Measurements from ENCODE around the gene GRIP1. TPM values are rescaled to one million over a fixed set of nuclear protein-coding genes. Genes with fewer than 3 reads are reported as not detected.

The GRIP1 gene
- total and polyA plus RNA-seq, 2 donors (not counting 3 experiments of a cell fraction or from before 2014, with no cell fraction given) = 0.04 to 0.69 TPM

- no peaks in the 10 kb centered on the region for H3K36me3 ChIP-seq (ENCODE audit: control insufficient read depth in 2 of 2, extremely low read depth in 1 of 2, insufficient read depth in 2 of 2, low read length in 2 of 2)
- H3K27ac ChIP-seq (ENCODE audit: insufficient read depth, low read depth, low read length) = no peak overlapping the region
- H3K9me1 ChIP-seq (replicated peaks; ENCODE audit: control insufficient read depth, extremely low read depth, insufficient read depth, low read length) = no peaks in the 10 kb centered on the region
- H3K4me3 ChIP-seq (replicated peaks in 1 of 3; ENCODE audit: insufficient read depth in 1 of 3, low read depth in 1 of 3, low read length in 3 of 3) = no peak overlapping the region
- no peak overlapping the region for H3K4me2 ChIP-seq (ENCODE audit: insufficient read depth, low read length)
- H3K27me3 ChIP-seq (ENCODE audit: control insufficient read depth in 2 of 2, insufficient read depth in 2 of 2, low read length in 2 of 2) = peaks cover 0 to 2% of the 10 kb centered on the region in 2 experiments
- ChIA-PET POLR2A (no interaction called here), CTCF (no interaction called here)
- no peaks in the 10 kb centered on the region for H3K79me2 ChIP-seq (ENCODE audit: control insufficient read depth, insufficient read depth, low read length)
- H3K4me1 ChIP-seq (ENCODE audit: control insufficient read depth, extremely low read depth, insufficient read depth, low read length) = no peaks in the 10 kb centered on the region
- TF ChIP-seq FOS (IDR thresholded peaks at IDR 0.05; ENCODE audit: borderline replicate concordance, insufficient read depth, low read length) (no peak), POLR2A (IDR thresholded peaks at IDR 0.05; ENCODE audit: low read depth, low read length) (no peak), MYC (IDR thresholded peaks at IDR 0.05; ENCODE audit: low read depth, low read length) (no peak), POLR2AphosphoS5 (IDR thresholded peaks at IDR 0.05; ENCODE audit: insufficient read depth, low read depth, low read length) (no peak), MAX (IDR thresholded peaks at IDR 0.05; ENCODE audit: insufficient read depth, insufficient read length) (no peak), EZH2 (IDR thresholded peaks at IDR 0.05; ENCODE audit: borderline replicate concordance, low read depth, low read length, severe bottlenecking) (no peak), GATA2 (IDR thresholded peaks at IDR 0.05; ENCODE audit: insufficient read depth, insufficient read length, low read depth, low read length) (no peak), CTCF (IDR thresholded peaks at IDR 0.05; ENCODE audit: extremely low read depth in 1 of 2, insufficient read depth in 1 of 2, low read depth in 1 of 2, low read length in 2 of 2) (no peak), JUN (IDR thresholded peaks at IDR 0.05; ENCODE audit: borderline replicate concordance, insufficient read depth, insufficient read length, low read depth) (no peak)
- H4K20me1 ChIP-seq (replicated peaks; ENCODE audit: control insufficient read depth, extremely low read depth, insufficient read depth, low read length) = no peaks in the 10 kb centered on the region
- dilution Hi-C loops (cut with MboI; ENCODE audit: extremely low pct_ligation_motif_present, low sequenced_read_pairs) = no loop called here
- no TSS peak for BruUV-seq (replicated peaks)
- H2AFZ ChIP-seq (ENCODE audit: low read depth, low read length) = no peak overlapping the region
- H3K9me3 ChIP-seq (replicated peaks; ENCODE audit: control insufficient read depth, insufficient read depth, low read length) = no peaks in the 10 kb centered on the region
- no peak overlapping the region for H3K9ac ChIP-seq (replicated peaks; ENCODE audit: extremely low read depth, insufficient read depth, low read length)
- FAIRE-seq (no peak), DNase-seq (ENCODE audit: low read depth, low spot score) (no peak)
- intact Hi-C loops (cut with micrococcal nuclease) = no loop called here
Measured at GRCh38 chr12:66500841-66501240, 178.0 kb downstream of the GRIP1 start.

All from endothelial cell of umbilical vein (primary cell).